B cell (primary cell): ENCODE results near the gene DIP2B.

ENCODE experiments used
- EZH2 ChIP-seq: IDR thresholded peaks from 2 replicates; pipeline ENCODE4 v1.6.1; 2012; ENCODE audit warnings: borderline replicate concordance, low read depth, mild to moderate bottlenecking, moderate library complexity, low read length; ENCODE audit not compliant: insufficient read depth, poor library complexity, severe bottlenecking
- TF ChIP-seq, protein P1 (sequence below): fragments of 200-600 bp; IDR thresholded peaks from one replicate; pipeline ENCODE4 v1.8.0; 2022; ENCODE audit warnings: antibody characterized with exemption, mild to moderate bottlenecking

GRCh38 chr12:50525422-50525821 lies 20.6 kb downstream of the DIP2B start:
- TF ChIP-seq, protein P1, sequence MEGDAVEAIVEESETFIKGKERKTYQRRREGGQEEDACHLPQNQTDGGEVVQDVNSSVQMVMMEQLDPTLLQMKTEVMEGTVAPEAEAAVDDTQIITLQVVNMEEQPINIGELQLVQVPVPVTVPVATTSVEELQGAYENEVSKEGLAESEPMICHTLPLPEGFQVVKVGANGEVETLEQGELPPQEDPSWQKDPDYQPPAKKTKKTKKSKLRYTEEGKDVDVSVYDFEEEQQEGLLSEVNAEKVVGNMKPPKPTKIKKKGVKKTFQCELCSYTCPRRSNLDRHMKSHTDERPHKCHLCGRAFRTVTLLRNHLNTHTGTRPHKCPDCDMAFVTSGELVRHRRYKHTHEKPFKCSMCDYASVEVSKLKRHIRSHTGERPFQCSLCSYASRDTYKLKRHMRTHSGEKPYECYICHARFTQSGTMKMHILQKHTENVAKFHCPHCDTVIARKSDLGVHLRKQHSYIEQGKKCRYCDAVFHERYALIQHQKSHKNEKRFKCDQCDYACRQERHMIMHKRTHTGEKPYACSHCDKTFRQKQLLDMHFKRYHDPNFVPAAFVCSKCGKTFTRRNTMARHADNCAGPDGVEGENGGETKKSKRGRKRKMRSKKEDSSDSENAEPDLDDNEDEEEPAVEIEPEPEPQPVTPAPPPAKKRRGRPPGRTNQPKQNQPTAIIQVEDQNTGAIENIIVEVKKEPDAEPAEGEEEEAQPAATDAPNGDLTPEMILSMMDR, result no peak
- no peak for TF ChIP-seq EZH2
